Astrocyte of the spinal cord (primary cell): ENCODE measurements around the gene KSR1.

Experiments
- DNase-seq: peaks from one replicate; pipeline ENCODE4 v3.0.0; 2011; ENCODE audit warnings: low read depth, low spot score
- H3K4me3 ChIP-seq: 2 replicates; pipeline ENCODE4 v1.5.1; 2011; ENCODE audit warnings: low read depth, mild to moderate bottlenecking, low read length, moderate library complexity
- CTCF ChIP-seq: IDR thresholded peaks from 2 replicates; pipeline ENCODE4 v1.5.1; 2012; ENCODE audit warnings: low read depth, mild to moderate bottlenecking, low read length, inconsistent platforms
- in situ Hi-C: cut with HindIII; loops from 2 replicates; pipeline ENCODE4 v1.10.0; 2017; ENCODE audit warnings: low sequenced_read_pairs

KSR1 gene

GRCh38 chr17:27613433-27613832, 157.2 kb downstream of the KSR1 start:
- no peak for DNase-seq
- TF ChIP-seq CTCF = no peak
- H3K4me3 ChIP-seq = no peak overlapping the region
- in situ Hi-C loops = no loop called here

GRCh38 chr17:27615121-27615520, 158.9 kb downstream of the KSR1 start:
- TF ChIP-seq CTCF = no peak
- DNase-seq = no peak
- in situ Hi-C loops = no loop called here
- no peak overlapping the region for H3K4me3 ChIP-seq

- H3K4me3 ChIP-seq = no peak overlapping the region
- in situ Hi-C loops = no loop called here
- no peak for TF ChIP-seq CTCF
- no peak for DNase-seq
These were observed 160.2 kb downstream of the KSR1 start for GRCh38 chr17:27616414-27616813.

- DNase-seq = no peak
- no peak for TF ChIP-seq CTCF
- in situ Hi-C loops = no loop called here
- no peak overlapping the region for H3K4me3 ChIP-seq
These were observed 162.2 kb downstream of the KSR1 start for GRCh38 chr17:27618417-27618816.

GRCh38 chr17:27620721-27621120, 164.5 kb downstream of the KSR1 start:
- in situ Hi-C loops = no loop called here
- DNase-seq = no peak
- H3K4me3 ChIP-seq = no peak overlapping the region
- TF ChIP-seq CTCF = no peak

GRCh38 chr17:27621536-27621935, 165.3 kb downstream of the KSR1 start:
- no peak overlapping the region for H3K4me3 ChIP-seq
- DNase-seq = no peak
- TF ChIP-seq CTCF = no peak
- in situ Hi-C loops = no loop called here

GRCh38 chr17:27621942-27622559, 165.8 kb downstream of the KSR1 start:
- DNase-seq = no peak
- H3K4me3 ChIP-seq = no peak overlapping the region
- in situ Hi-C loops = no loop called here
- no peak for TF ChIP-seq CTCF
